Ovary (tissue), 9 donors: ENCODE results near the gene LAMB4. TPM values are rescaled to one million over a fixed set of nuclear protein-coding genes. Genes with fewer than 3 reads are reported as not detected.

Experiments
- DNase-seq, 5 donors: peaks; one replicate each; pipeline ENCODE4 v3.0.0-alpha.2; 2019 to 2020
- H3K27ac ChIP-seq, 2 donors: fragments of 200-600 bp; one replicate each; pipeline versions ENCODE4 v1.5.1 to v1.8.0; 2019 to 2022
- H3K27me3 ChIP-seq: fragments of 200-600 bp; one replicate; pipeline ENCODE4 v1.8.0; 2022
- H3K36me3 ChIP-seq: fragments of 200-600 bp; sonication (generic); one replicate; pipeline ENCODE4 v1.5.1; 2019
- H3K4me1 ChIP-seq: one replicate; pipeline ENCODE4 v1.8.1; 2013; ENCODE audit warnings: mild to moderate bottlenecking, moderate library complexity; ENCODE audit not compliant: insufficient read depth
- H3K4me3 ChIP-seq: fragments of 200-600 bp; sonication (generic); one replicate; pipeline ENCODE4 v1.5.1; 2017
- H3K9me3 ChIP-seq, 2 donors: fragments of 200-600 bp in 1 of 2; sonication (generic) in 1 of 2; one replicate each; pipeline versions ENCODE4 v1.5.1 to v1.8.1; 2013 to 2019; ENCODE audit warnings: mild to moderate bottlenecking in 1 of 2, moderate library complexity in 1 of 2
- EP300 ChIP-seq: sonication (generic); formaldehyde crosslinking; IDR thresholded peaks from one replicate; pipeline ENCODE4 v1.6.1; 2017; ENCODE audit warnings: antibody characterized with exemption
- POLR2A ChIP-seq: fragments of 450-650 bp; IDR thresholded peaks from one replicate; pipeline ENCODE4 v1.6.1; 2017; ENCODE audit warnings: antibody characterized with exemption, mild to moderate bottlenecking, moderate library complexity
- WGBS, 3 donors: extraction: QIAGEN DNeasy Blood & Tissue Kit in 1 of 3; methylation state at CpG; one replicate each; pipeline versions ENCODE4 v1.1.5 to v1.1.7; 2013 to 2017; 5-methylcytosine and 5-hydroxymethylcytosine counted together
- intact Hi-C, 4 donors: fragments of 100-400 bp; cut with DNase I; formaldehyde crosslinking; loops; one replicate each; pipeline versions ENCODE4 v1.11.0 to v1.15.1; 2022 to 2023
- polyA plus RNA-seq, 2 donors: library from polyadenylated mRNA; stranded (reverse); fragments of 200-250 nt in 1 of 2; fragments of 350-450 nt in 1 of 2; fragmentation: Illumina TruSeq in 1 of 2; extraction: RNeasy Lipid Tissue Mini Kit (QIAGEN cat#74804) in 1 of 2; gene quantifications; one replicate each; pipeline ENCODE4 v1.2.3, GENCODE V29; 2013 to 2014
- total RNA-seq, 7 donors: library from RNA; depleted of rRNA in 2 of 7; stranded (reverse); fragments of >200 nt in 2 of 7; fragmentation: NEBNext Ultra II Directional in 3 of 7; extraction: Animal tissue kit (Norgen Biotek cat#: 25700) in 3 of 7; gene quantifications; one replicate each; pipeline versions ENCODE4 v1.1.0 to v1.2.4, GENCODE V29; 2016 to 2023
- TF ChIP-seq, protein P1 (sequence below), 3 donors: fragments of 450-650 bp in 2 of 3; fragments of 200-600 bp in 1 of 3; IDR thresholded peaks; one replicate each; pipeline versions ENCODE4 v1.5.1 to v1.8.0; 2016 to 2022; ENCODE audit warnings: antibody characterized with exemption in 3 of 3, mild to moderate bottlenecking in 1 of 3
- donor health status: DM: no; HTN: no; CAD: no; lungs with moderate emphysema.
- donor health status: DM: no; HTN: no; CAD: no.
- donor health status: Bipolar disorder and iron deficiency.
- donor health status: DM: yes; HTN: yes; CAD: no.
- donor health status: DM: no; HTN: no; CAD: no.
- donor health status: DM: yes; HTN: yes; CAD: no.

LAMB4 gene
- total and polyA plus RNA-seq, 9 donors: 0.10 to 0.17 TPM; not detected in 7

GRCh38 chr7:108083980-108084379 lies 46.2 kb downstream of the LAMB4 start:
- H3K27me3 ChIP-seq: no peaks in the 10 kb centered on the region
- intact Hi-C loops: no loop called here
- H3K4me1 ChIP-seq: peaks cover 5% of the 10 kb centered on the region
- 85 to 89% (median 86%) methylated on average over 1 of the region's 1 CpG for whole genome bisulfite sequencing, 3 donors
- TF ChIP-seq EP300 (no peak), POLR2A (no peak)
- TF ChIP-seq, protein P1, sequence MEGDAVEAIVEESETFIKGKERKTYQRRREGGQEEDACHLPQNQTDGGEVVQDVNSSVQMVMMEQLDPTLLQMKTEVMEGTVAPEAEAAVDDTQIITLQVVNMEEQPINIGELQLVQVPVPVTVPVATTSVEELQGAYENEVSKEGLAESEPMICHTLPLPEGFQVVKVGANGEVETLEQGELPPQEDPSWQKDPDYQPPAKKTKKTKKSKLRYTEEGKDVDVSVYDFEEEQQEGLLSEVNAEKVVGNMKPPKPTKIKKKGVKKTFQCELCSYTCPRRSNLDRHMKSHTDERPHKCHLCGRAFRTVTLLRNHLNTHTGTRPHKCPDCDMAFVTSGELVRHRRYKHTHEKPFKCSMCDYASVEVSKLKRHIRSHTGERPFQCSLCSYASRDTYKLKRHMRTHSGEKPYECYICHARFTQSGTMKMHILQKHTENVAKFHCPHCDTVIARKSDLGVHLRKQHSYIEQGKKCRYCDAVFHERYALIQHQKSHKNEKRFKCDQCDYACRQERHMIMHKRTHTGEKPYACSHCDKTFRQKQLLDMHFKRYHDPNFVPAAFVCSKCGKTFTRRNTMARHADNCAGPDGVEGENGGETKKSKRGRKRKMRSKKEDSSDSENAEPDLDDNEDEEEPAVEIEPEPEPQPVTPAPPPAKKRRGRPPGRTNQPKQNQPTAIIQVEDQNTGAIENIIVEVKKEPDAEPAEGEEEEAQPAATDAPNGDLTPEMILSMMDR (IDR thresholded peaks at IDR 0.05): no peak
- no peak for DNase-seq
- no peaks in the 10 kb centered on the region for H3K36me3 ChIP-seq
- no peak overlapping the region for H3K27ac ChIP-seq
- H3K9me3 ChIP-seq: no peaks in the 10 kb centered on the region
- no peak overlapping the region for H3K4me3 ChIP-seq

DNA sequence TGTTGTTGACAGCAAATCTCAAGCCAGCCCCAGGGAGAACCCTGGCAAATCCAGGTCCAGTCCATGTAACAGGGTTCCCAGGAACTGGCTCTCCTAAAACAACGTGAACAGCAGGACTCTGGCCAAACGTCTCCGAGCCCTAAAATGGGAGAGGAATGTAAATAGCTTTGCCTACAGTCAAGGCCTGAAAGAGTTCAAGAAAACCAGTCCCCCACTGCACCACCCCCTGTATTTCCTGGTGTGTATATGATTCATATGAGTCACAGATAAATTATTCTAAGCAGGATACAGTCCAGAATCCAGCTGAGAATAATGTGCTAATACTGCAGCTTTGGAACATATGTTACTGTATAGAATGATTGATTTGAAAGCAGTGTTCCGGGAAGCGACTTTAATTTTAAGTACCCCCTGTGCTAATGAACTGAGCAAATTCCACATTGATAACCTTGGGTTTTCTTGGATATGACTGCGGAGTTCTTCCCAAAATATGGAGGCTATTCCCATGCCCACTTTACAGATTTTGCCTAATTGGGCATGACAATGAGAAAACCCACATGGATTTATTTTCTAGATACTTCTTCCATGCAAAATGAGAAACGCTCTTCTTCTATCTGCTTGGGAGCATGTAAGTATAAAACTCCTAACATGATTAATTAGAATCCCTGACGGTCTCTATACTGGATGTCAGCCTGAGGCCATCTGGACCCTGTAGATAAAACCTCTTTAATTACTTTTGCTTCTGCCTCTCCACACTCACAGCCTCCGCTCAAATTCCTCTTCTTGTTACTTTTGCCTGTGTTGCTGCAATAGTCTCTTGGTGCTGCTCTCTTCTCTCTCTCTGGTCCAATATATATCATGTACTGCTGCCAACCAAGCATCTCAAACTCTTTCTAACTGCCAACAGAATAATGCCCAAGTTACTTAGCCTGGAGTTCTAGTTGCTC lies 50.2 kb downstream of the LAMB4 start:
- DNase-seq: no peak
- no peaks in the 10 kb centered on the region for H3K36me3 ChIP-seq
- no peak overlapping the region for H3K27ac ChIP-seq
- peaks cover 5% of the 10 kb centered on the region for H3K4me1 ChIP-seq
- TF ChIP-seq POLR2A: no peak
- TF ChIP-seq, protein P1 (IDR thresholded peaks at IDR 0.05): no peak
- no peak for TF ChIP-seq EP300
- intact Hi-C loops: no loop called here
- H3K27me3 ChIP-seq: no peaks in the 10 kb centered on the region
- no peaks in the 10 kb centered on the region for H3K9me3 ChIP-seq
- H3K4me3 ChIP-seq: no peak overlapping the region
- WGBS, 3 donors: 12 to 24% (median 18%) methylated on average over 9 of the region's 9 CpGs

DNA sequence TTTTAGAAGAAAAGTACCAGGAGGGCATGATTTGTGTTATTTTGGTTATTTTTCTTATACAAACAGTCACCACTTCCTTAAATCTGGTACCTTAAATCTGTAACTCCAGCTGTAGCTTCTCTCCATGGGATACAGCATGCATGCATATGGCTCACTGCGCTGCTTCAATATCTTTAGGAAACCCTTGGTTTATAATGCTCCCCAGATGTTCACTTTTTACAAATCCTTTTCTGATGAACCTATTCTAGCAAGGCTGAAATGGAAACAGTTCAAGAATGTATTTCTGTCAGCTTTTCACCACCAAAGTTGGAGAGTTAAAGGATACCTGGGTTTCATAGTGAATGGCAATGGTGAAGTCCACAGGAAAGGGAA lies 50.9 kb downstream of the LAMB4 start:
- H3K27me3 ChIP-seq: no peaks in the 10 kb centered on the region

GRCh38 chr7:108078691-108079090 lies 51.5 kb downstream of the LAMB4 start:
- Histone ChIP-seq H3K27ac (no peak overlapping the region), H3K27me3 (no peaks in the 10 kb centered on the region), H3K4me3 (no peak overlapping the region), H3K4me1 (peaks cover 5% of the 10 kb centered on the region), H3K9me3 (no peaks in the 10 kb centered on the region), H3K36me3 (no peaks in the 10 kb centered on the region)
- no peak for TF ChIP-seq EP300
- TF ChIP-seq POLR2A: no peak
- TF ChIP-seq, protein P1 (IDR thresholded peaks at IDR 0.05): no peak
- 18 to 28% (median 21%) methylated on average over 1 of the region's 1 CpG for WGBS, 3 donors
- intact Hi-C loops: no loop called here
- DNase-seq: no peak

More for the DNA sequence above, 50.9 kb downstream of the LAMB4 start:
- Histone ChIP-seq H3K4me3 (no peak overlapping the region), H3K36me3 (no peaks in the 10 kb centered on the region), H3K9me3 (no peaks in the 10 kb centered on the region), H3K4me1 (peaks cover 5% of the 10 kb centered on the region), H3K27ac (no peak overlapping the region)
- intact Hi-C loops: no loop called here
- WGBS, 3 donors: 50 to 59% (median 53%) methylated on average over 1 of the region's 1 CpG
- DNase-seq: no peak
- TF ChIP-seq, protein P1 (IDR thresholded peaks at IDR 0.05): no peak
- TF ChIP-seq EP300: no peak
- no peak for TF ChIP-seq POLR2A
